Activated naive CD4-positive, alpha-beta T cell treated with anti-CD3 and anti-CD28 coated beads for 36 hours (primary cell): ENCODE results near the gene PDCD6IP. TPM values are rescaled to one million over a fixed set of nuclear protein-coding genes. Genes with fewer than 3 reads are reported as not detected.
"Not testable (repeated sequence)": the region's sequence is repeated elsewhere in the genome, so short reads cannot be mapped to it uniquely, and the experiment has no call there.

Source experiments
- CTCF ChIA-PET: fragments of 350-600 bp; sonication (Branson Sonifier 250); formaldehyde crosslinking; loops from one replicate; lab custom pipeline; 2021; ENCODE audit warnings: antibody characterized with exemption; lab: Charles Lee
- DNase-seq: peaks from one replicate; pipeline ENCODE4 v3.0.0-alpha.2; 2020
- H3K27ac Mint-ChIP-seq: one replicate; pipeline ENCODE4 v1.8.0; 2021; ENCODE audit warnings: mild to moderate bottlenecking, mixed read lengths
- H3K27me3 Mint-ChIP-seq: one replicate; pipeline ENCODE4 v1.8.0; 2021; ENCODE audit warnings: low read depth, mixed read lengths
- H3K36me3 Mint-ChIP-seq: one replicate; pipeline ENCODE4 v1.8.0; 2021; ENCODE audit warnings: low read depth, mixed read lengths
- H3K4me1 Mint-ChIP-seq: one replicate; pipeline ENCODE4 v1.8.0; 2021; ENCODE audit warnings: low read depth, mixed read lengths
- H3K4me3 Mint-ChIP-seq: one replicate; pipeline ENCODE4 v1.8.0; 2021; ENCODE audit warnings: mild to moderate bottlenecking, moderate library complexity, mixed read lengths
- H3K9me3 Mint-ChIP-seq: one replicate; pipeline ENCODE4 v1.8.0; 2021; ENCODE audit warnings: mixed read lengths
- intact Hi-C: fragments of 100-400 bp; cut with micrococcal nuclease; formaldehyde crosslinking; loops from one replicate; pipeline ENCODE4 v1.15.1; 2023
- total RNA-seq, 2 experiments: library from RNA; stranded (reverse); gene quantifications; one replicate each; pipeline ENCODE4 v1.2.3, GENCODE V29; 2021

Gene PDCD6IP
- total RNA-seq, 2 experiments from 2014 or later = 126 to 127 TPM

DNA sequence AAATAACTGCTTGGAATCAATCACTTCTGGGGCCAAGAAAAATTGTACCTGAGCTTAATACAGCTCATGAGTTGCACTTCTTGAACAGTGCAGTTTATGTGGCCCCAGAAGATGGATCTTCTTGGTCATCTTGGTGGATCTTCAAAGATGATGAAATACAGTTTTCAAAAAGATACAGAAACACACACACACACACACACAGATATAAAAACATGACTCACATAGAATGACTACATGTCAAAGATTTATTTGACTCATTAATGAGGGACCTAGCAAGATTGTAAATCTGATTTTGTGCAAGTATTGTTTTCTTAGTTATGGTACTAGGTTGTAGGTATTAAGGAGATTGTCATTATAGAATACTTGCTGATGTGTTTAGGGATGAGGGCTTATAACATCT lies 32.6 kb downstream of the PDCD6IP start:
- intact Hi-C loops = no loop called here

GRCh38 chr3:33833408-33834095 lies 35.1 kb downstream of the PDCD6IP start:
- Mint-ChIP-seq H3K36me3 (peaks cover 26% of the 10 kb centered on the region), H3K4me1 (peaks cover 31% of the 10 kb centered on the region), H3K4me3 (no peak overlapping the region), H3K9me3 (no peaks in the 10 kb centered on the region), H3K27me3 (no peaks in the 10 kb centered on the region), H3K27ac (peak overlapping the region; percentile 76)
- CTCF ChIA-PET = no interaction called here
- DNase-seq = no peak
- intact Hi-C loops = loop anchor here (2.0 kb wide), 1 partner anchor 25 kb away; no protein-coding TSS in a partner anchor

More for the DNA sequence above, 32.6 kb downstream of the PDCD6IP start:
- CTCF ChIA-PET = interaction anchor here (1.0 kb wide), 1 partner anchor 9 kb away, joined by 3 read pairs; no protein-coding TSS in a partner anchor
- H3K27ac Mint-ChIP-seq = no peak overlapping the region
- no peak for DNase-seq
- peaks cover 31% of the 10 kb centered on the region for H3K4me1 Mint-ChIP-seq
- H3K27me3 Mint-ChIP-seq = no peaks in the 10 kb centered on the region
- H3K4me3 Mint-ChIP-seq = no peak overlapping the region
- H3K36me3 Mint-ChIP-seq = peaks cover 32% of the 10 kb centered on the region
- no peaks in the 10 kb centered on the region for H3K9me3 Mint-ChIP-seq

GRCh38 chr3:33834096-33834453 lies 35.6 kb downstream of the PDCD6IP start:
- no peak for DNase-seq
- H3K9me3 Mint-ChIP-seq = no peaks in the 10 kb centered on the region
- no peak overlapping the region for H3K27ac Mint-ChIP-seq
- no peak overlapping the region for H3K4me3 Mint-ChIP-seq
- no peaks in the 10 kb centered on the region for H3K27me3 Mint-ChIP-seq
- peaks cover 31% of the 10 kb centered on the region for H3K4me1 Mint-ChIP-seq
- CTCF ChIA-PET = interaction anchor here (0.7 kb wide), 1 partner anchor 10 kb away, joined by 3 read pairs; no protein-coding TSS in a partner anchor
- intact Hi-C loops = no loop called here
- H3K36me3 Mint-ChIP-seq = peaks cover 26% of the 10 kb centered on the region

GRCh38 chr3:33837182-33837581 lies 38.8 kb downstream of the PDCD6IP start:
- H3K27me3 Mint-ChIP-seq, intact Hi-C loops, CTCF ChIA-PET, DNase-seq, H3K4me3 Mint-ChIP-seq, H3K9me3 Mint-ChIP-seq, H3K27ac Mint-ChIP-seq: not testable (repeated sequence)
- H3K4me1 Mint-ChIP-seq = peaks cover 14% of the 10 kb centered on the region
- H3K36me3 Mint-ChIP-seq = peaks cover 17% of the 10 kb centered on the region

DNA sequence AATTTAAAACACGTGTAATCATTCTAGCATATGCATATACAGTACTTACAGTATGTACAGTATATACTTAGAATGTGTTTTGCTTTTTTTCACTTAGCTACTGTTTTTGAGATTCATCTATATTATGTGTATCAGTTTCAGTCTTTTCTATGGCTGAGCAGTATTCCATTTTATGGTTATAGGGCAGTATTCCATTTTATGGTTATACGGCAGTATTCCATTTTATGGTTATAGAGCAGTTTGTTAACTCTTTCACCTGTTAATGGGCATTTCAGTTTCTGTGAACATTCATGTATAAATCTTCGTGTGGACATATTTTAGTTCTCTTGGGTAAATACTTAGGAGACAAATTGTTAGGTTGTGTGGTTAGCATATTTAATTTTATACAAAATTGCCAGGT lies 40.9 kb downstream of the PDCD6IP start:
- CTCF ChIA-PET = no interaction called here
- Mint-ChIP-seq H3K27me3 (no peaks in the 10 kb centered on the region), H3K9me3 (no peaks in the 10 kb centered on the region), H3K27ac (no peak overlapping the region), H3K4me3 (no peak overlapping the region), H3K4me1 (no peaks in the 10 kb centered on the region), H3K36me3 (peaks cover 15% of the 10 kb centered on the region)
- intact Hi-C loops = no loop called here
- DNase-seq = no peak

DNA sequence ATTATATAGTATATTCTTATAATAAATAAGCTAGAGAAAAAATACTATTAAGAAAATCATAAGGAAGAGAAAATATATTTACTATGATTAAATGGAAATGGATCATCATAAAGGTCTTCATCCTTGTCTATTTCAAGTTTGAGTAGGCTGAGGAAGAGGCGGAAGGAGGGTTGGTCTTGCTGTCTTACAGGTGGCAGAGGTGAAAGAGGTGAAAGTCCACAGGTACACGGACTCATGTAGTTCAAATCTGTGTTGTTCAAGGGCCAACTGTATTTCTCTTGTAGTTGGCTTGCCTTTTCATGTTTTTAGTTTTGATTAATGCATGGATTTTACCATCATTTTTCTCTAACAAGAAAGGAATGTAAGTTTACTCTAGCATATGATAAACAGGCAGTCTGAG lies 41.7 kb downstream of the PDCD6IP start:
- no peak overlapping the region for H3K27ac Mint-ChIP-seq
- CTCF ChIA-PET = interaction anchor here (0.7 kb wide), 1 partner anchor 9 kb away, joined by 3 read pairs; no protein-coding TSS in a partner anchor
- DNase-seq = no peak
- intact Hi-C loops = no loop called here
- no peaks in the 10 kb centered on the region for H3K4me1 Mint-ChIP-seq
- peaks cover 15% of the 10 kb centered on the region for H3K36me3 Mint-ChIP-seq
- H3K9me3 Mint-ChIP-seq = no peaks in the 10 kb centered on the region
- H3K4me3 Mint-ChIP-seq = no peak overlapping the region
- no peaks in the 10 kb centered on the region for H3K27me3 Mint-ChIP-seq

DNA sequence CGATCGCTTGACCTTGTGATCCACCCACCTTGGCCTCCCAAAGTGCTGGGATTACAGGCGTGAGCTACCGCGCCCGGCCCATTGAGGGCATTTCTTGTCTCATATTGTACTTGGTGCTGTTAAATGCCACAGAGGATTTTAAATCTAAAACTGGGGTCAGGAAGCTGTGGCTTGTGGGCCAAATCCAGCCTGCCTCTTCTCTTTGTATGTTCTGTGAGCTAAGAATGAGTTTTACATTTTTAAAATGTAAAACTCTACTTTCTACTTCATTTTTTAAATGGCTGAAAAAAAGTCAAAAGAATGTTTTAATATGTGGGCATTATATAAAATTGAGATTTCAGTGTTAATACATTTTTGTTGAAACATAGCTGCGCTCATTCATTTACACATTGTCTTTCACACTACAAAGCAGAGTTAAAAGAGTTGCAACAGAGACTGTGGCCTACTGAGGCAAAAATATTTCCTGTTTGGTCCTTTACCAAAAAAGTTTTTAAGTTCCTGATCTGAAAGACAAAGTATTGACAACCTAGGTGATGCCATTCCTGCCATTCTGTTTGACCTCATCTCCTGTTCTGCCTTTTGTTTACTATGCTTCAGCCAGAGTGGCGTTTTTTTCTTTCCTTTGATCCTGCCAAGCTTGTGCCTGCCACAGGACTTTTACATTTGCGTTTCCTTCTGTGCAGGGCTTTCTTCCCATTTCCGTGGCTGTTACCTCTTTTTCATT lies 50.4 kb downstream of the PDCD6IP start:
- Mint-ChIP-seq H3K4me1 (peaks cover 52% of the 10 kb centered on the region), H3K27ac (no peak overlapping the region), H3K4me3 (no peak overlapping the region), H3K36me3 (peaks cover 19% of the 10 kb centered on the region), H3K9me3 (no peaks in the 10 kb centered on the region), H3K27me3 (no peaks in the 10 kb centered on the region)
- no peak for DNase-seq
- intact Hi-C loops = no loop called here
- CTCF ChIA-PET = no interaction called here

DNA sequence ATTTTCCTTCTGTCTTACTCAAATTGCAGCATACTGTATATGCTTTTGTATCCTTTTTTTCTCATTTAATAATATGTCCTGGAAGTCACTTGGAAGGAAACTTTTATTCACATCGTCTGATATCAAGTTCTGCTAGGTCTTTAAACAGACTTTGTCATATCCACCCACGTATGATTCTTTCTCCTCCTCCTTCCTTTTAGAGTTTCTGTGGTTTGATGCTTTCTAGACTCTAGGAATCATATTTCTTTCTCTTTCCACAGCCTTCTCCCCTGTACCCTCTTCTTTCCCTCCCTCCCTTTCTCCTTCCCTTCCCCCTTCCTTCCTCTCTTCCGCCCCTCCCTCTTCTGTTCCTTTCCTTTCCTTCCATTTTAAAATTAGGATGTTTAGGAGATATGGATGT lies 52.2 kb downstream of the PDCD6IP start:
- DNase-seq, H3K27me3 Mint-ChIP-seq, CTCF ChIA-PET, intact Hi-C loops, H3K9me3 Mint-ChIP-seq, H3K27ac Mint-ChIP-seq, H3K4me3 Mint-ChIP-seq: not testable (repeated sequence)
- Mint-ChIP-seq H3K36me3 (peaks cover 28% of the 10 kb centered on the region), H3K4me1 (peaks cover 68% of the 10 kb centered on the region)

DNA sequence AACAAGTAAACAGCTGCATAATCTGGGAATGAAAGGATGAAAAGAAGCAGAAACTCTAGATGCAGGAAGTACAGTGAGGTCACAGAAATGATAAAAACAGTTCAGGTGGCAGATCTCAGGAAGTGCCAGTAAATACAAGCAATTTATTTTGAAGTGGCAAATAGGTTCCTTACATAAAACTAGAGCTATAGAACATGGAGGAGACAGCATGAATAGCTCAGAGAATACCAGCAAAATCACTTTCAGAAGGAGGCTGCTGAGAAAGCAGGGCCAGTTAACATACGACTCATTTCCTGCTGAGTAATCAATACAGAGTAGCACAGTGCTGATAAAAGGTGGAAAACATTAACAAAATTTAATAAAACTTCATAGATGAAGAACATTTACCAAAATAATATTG lies 57.0 kb downstream of the PDCD6IP start:
- H3K9me3 Mint-ChIP-seq, H3K4me3 Mint-ChIP-seq, H3K27me3 Mint-ChIP-seq, CTCF ChIA-PET: not testable (repeated sequence)
- H3K27ac Mint-ChIP-seq = peak overlapping the region; percentile 69
- peaks cover 33% of the 10 kb centered on the region for H3K4me1 Mint-ChIP-seq
- intact Hi-C loops = loop anchor here (2.0 kb wide), 1 partner anchor 57 kb away; the partner anchor contains the start of gene PDCD6IP
- H3K36me3 Mint-ChIP-seq = peaks cover 35% of the 10 kb centered on the region
- DNase-seq = peak; percentile 36

GRCh38 chr3:33855884-33856546 lies 57.6 kb downstream of the PDCD6IP start:
- Mint-ChIP-seq H3K36me3 (peaks cover 33% of the 10 kb centered on the region), H3K27ac (peak overlapping the region; percentile 69), H3K4me3 (no peak overlapping the region), H3K9me3 (no peaks in the 10 kb centered on the region), H3K27me3 (no peaks in the 10 kb centered on the region), H3K4me1 (peaks cover 26% of the 10 kb centered on the region)
- DNase-seq = no peak
- intact Hi-C loops = loop anchor here (2.0 kb wide), 1 partner anchor 57 kb away; the partner anchor contains the start of gene PDCD6IP
- CTCF ChIA-PET = no interaction called here

DNA sequence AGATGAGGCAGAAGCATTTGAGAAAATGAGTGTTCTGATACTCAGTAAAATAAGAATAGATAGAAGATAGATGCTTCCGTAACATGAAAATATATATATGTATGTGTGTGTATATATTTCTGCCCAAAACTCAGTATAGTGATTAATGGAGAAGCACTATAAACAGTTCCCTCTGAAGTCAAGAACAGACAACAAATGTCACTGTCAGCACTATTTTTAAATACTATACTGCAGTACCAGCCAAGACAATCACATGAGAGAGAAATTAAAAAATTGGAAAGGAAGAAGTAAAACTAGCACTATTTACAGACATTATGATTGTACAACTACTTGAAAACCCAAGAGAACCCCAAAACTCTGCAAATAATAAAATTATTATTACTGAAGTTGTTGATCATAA lies 59.3 kb downstream of the PDCD6IP start:
- H3K9me3 Mint-ChIP-seq, CTCF ChIA-PET, intact Hi-C loops, H3K4me3 Mint-ChIP-seq, DNase-seq, H3K27ac Mint-ChIP-seq, H3K27me3 Mint-ChIP-seq: not testable (repeated sequence)
- Mint-ChIP-seq H3K36me3 (peaks cover 30% of the 10 kb centered on the region), H3K4me1 (peaks cover 22% of the 10 kb centered on the region)

DNA sequence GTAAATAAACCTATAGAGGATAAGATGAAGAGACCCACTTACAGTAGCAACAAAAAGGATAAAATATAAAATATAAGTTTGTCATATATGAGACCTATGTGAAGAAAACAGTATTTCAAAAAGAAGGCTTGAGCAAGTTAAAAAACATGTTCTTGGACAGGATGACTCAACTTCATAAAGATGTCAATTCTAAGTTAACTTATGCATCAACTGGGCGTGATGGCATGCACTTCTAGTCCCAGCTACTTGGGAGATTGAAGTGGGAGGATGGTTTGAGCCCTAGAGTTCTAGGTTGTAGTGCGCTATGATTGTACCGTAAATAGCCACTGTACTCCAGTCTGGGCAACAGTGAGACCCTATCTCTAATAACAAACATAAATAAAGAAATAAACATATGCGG lies 59.7 kb downstream of the PDCD6IP start:
- H3K4me3 Mint-ChIP-seq = no peak overlapping the region
- CTCF ChIA-PET = no interaction called here

More for the DNA sequence above, 59.7 kb downstream of the PDCD6IP start:
- no peaks in the 10 kb centered on the region for H3K27me3 Mint-ChIP-seq
- peaks cover 22% of the 10 kb centered on the region for H3K4me1 Mint-ChIP-seq
- intact Hi-C loops = no loop called here
- DNase-seq = no peak
- peaks cover 27% of the 10 kb centered on the region for H3K36me3 Mint-ChIP-seq
- no peaks in the 10 kb centered on the region for H3K9me3 Mint-ChIP-seq
- H3K27ac Mint-ChIP-seq = no peak overlapping the region
